ENCODE data around the gene CLK1.
"Not testable (repeated sequence)": the region's sequence is repeated elsewhere in the genome, so short reads cannot be mapped to it uniquely, and the experiment has no call there.

Gene CLK1

GRCh38 chr2:200864176-200865034 lies at the start of gene CLK1:
CLK1 (minus strand) TSS chr2:200864658; CDS start chr2:200861862, 2,796 bp downstream.
- DNase-seq: peak; percentile 98

GRCh38 chr2:200913654-200914053 lies 49.2 kb upstream of the CLK1 start:
- no peak for DNase-seq

- DNase-seq: no peak
Observed at GRCh38 chr2:200909958-200910357, 45.5 kb upstream of the CLK1 start.

- DNase-seq: peak; percentile 18
Observed at GRCh38 chr2:200905618-200906296, 41.3 kb upstream of the CLK1 start.

- DNase-seq: peak; percentile 63
Observed at GRCh38 chr2:200901459-200902072, 37.1 kb upstream of the CLK1 start.

- no peak for DNase-seq
Observed at GRCh38 chr2:200899482-200899881, 35.0 kb upstream of the CLK1 start.

- DNase-seq: peak; percentile 97
Observed at GRCh38 chr2:200888704-200889625, 24.5 kb upstream of the CLK1 start, which contains the start of the genes NIF3L1 and PPIL3. NIF3L1 (plus strand) TSS chr2:200889371; CDS start chr2:200891944, 2,573 bp downstream. PPIL3 (minus strand) TSS chr2:200889077; CDS start chr2:200887615, 1,462 bp downstream.

- not testable (repeated sequence) for DNase-seq
Observed at GRCh38 chr2:200881715-200882249, 17.3 kb upstream of the CLK1 start.

- DNase-seq: no peak
Observed at GRCh38 chr2:200878289-200878880, 13.9 kb upstream of the CLK1 start.

GRCh38 chr2:200877443-200877842 lies 13.0 kb upstream of the CLK1 start:
- no peak for DNase-seq

GRCh38 chr2:200873560-200873959 lies 9.1 kb upstream of the CLK1 start:
- no peak for DNase-seq

GRCh38 chr2:200871151-200871550 lies 6.7 kb upstream of the CLK1 start:
- DNase-seq: no peak

GRCh38 chr2:200869014-200869413 lies 4.6 kb upstream of the CLK1 start:
- no peak for DNase-seq

- no peak for DNase-seq
Observed at GRCh38 chr2:200863782-200864175, 679 bp downstream of the CLK1 start.

GRCh38 chr2:200862532-200863000 lies 1.9 kb downstream of the CLK1 start:
- peak; percentile 60 for DNase-seq

- no peak for DNase-seq
Observed at GRCh38 chr2:200861617-200862155, 2.8 kb downstream of the CLK1 start.

- no peak for DNase-seq
Observed at GRCh38 chr2:200860092-200860795, 4.2 kb downstream of the CLK1 start.

GRCh38 chr2:200856806-200857205 lies 7.7 kb downstream of the CLK1 start:
- no peak for DNase-seq

GRCh38 chr2:200852605-200853004 lies 11.9 kb downstream of the CLK1 start:
- no peak for DNase-seq
